Thoracic aorta (tissue), 2 donors: ENCODE results near the gene VPS11. TPM values are rescaled to one million over a fixed set of nuclear protein-coding genes. Genes with fewer than 3 reads are reported as not detected.
A peak's percentile ranks its signal among the peaks of the same experiment; 100 is the strongest.

Source experiments
- ATAC-seq: fragments of 150-250 bp; one replicate; pipeline ENCODE4 v1.8.0; 2017; ENCODE audit warnings: low read depth; ENCODE audit not compliant: insufficient number of reproducible peaks, low FRiP score
- DNase-seq: peaks from one replicate; pipeline ENCODE4 v3.0.0-alpha.2; 2020; ENCODE audit warnings: low spot score
- H3K27ac ChIP-seq, 2 donors: fragments of 200-600 bp; sonication (generic); 1 replicate in 1 of 2; 2 replicates in 1 of 2; pipeline ENCODE4 v1.5.1; 2016; ENCODE audit warnings: mild to moderate bottlenecking in 2 of 2, moderate library complexity in 2 of 2
- H3K27me3 ChIP-seq: fragments of 200-600 bp; sonication (generic); replicated peaks from 2 replicates; pipeline ENCODE4 v1.6.0; 2016; ENCODE audit warnings: mild to moderate bottlenecking; ENCODE audit not compliant: insufficient read depth
- H3K36me3 ChIP-seq: fragments of 200-600 bp; sonication (generic); one replicate; pipeline ENCODE4 v1.5.1; 2016
- H3K4me1 ChIP-seq, 2 donors: fragments of 200-600 bp; sonication (generic); 1 replicate in 1 of 2; 2 replicates in 1 of 2; pipeline versions ENCODE4 v1.5.1 to v1.6.0; 2016; ENCODE audit warnings: low read depth in 2 of 2, mild to moderate bottlenecking in 1 of 2; ENCODE audit not compliant: control insufficient read depth in 1 of 2
- H3K4me3 ChIP-seq: fragments of 200-600 bp; sonication (generic); 2 replicates; pipeline ENCODE4 v1.5.1; 2016; ENCODE audit warnings: mild to moderate bottlenecking
- H3K9me3 ChIP-seq: fragments of 200-600 bp; sonication (generic); 2 replicates; pipeline ENCODE4 v1.5.1; 2016
- CTCF ChIP-seq: fragments of 200-600 bp; sonication (generic); IDR thresholded peaks from one replicate; pipeline ENCODE4 v1.5.1; 2019; ENCODE audit warnings: antibody characterized with exemption
- total RNA-seq, 2 donors: library from RNA; depleted of rRNA; stranded (reverse); fragments of >200 nt; gene quantifications; one replicate each; pipeline versions ENCODE4 v1.1.0 to v1.2.3, GENCODE V29; 2016

Gene VPS11
- total RNA-seq, 2 donors from 2014 or later, result 32.0 to 35.3 TPM

GRCh38 chr11:119062779-119063178 is 4.8 kb upstream of the VPS11 start:
- Histone ChIP-seq H3K27me3 (no peaks in the 10 kb centered on the region), H3K4me1 (peaks cover 15 to 36% of the 10 kb centered on the region in 2 donors), H3K4me3 (no peak overlapping the region), H3K36me3 (no peaks in the 10 kb centered on the region), H3K9me3 (no peaks in the 10 kb centered on the region), H3K27ac (peak overlapping the region in 1 of 2 donors; percentile 61)
- TF ChIP-seq CTCF, result no peak
- ATAC-seq (no peak), DNase-seq (no peak)

GRCh38 chr11:119065369-119065768 is 2.2 kb upstream of the VPS11 start:
- H3K36me3 ChIP-seq, result peaks cover 4% of the 10 kb centered on the region
- ATAC-seq (no peak), DNase-seq (no peak)
- no peak overlapping the region for H3K4me3 ChIP-seq
- H3K9me3 ChIP-seq, result no peaks in the 10 kb centered on the region
- no peak overlapping the region for H3K27ac ChIP-seq
- no peak for TF ChIP-seq CTCF
- H3K27me3 ChIP-seq, result no peaks in the 10 kb centered on the region
- peaks cover 18 to 42% of the 10 kb centered on the region in 2 donors for H3K4me1 ChIP-seq

- peaks cover 70% of the 10 kb centered on the region for H3K36me3 ChIP-seq
- no peak for DNase-seq
- TF ChIP-seq CTCF, result no peak
Observed at GRCh38 chr11:119077839-119078238, 10.2 kb downstream of the VPS11 start.

GRCh38 chr11:119078675-119079420 is 11.2 kb downstream of the VPS11 start:
- H3K27me3 ChIP-seq, result no peaks in the 10 kb centered on the region
- peaks cover 61% of the 10 kb centered on the region for H3K36me3 ChIP-seq
- H3K9me3 ChIP-seq, result no peaks in the 10 kb centered on the region
- ATAC-seq (no peak), DNase-seq (no peak)
- H3K27ac ChIP-seq, result no peak overlapping the region
- no peaks in the 10 kb centered on the region for H3K4me1 ChIP-seq
- no peak overlapping the region for H3K4me3 ChIP-seq
- TF ChIP-seq CTCF, result no peak

More at GRCh38 chr11:119077839-119078238, 10.2 kb downstream of the VPS11 start:
- no peak for ATAC-seq
- Histone ChIP-seq H3K27me3 (no peaks in the 10 kb centered on the region), H3K4me1 (no peaks in the 10 kb centered on the region), H3K9me3 (no peaks in the 10 kb centered on the region), H3K27ac (no peak overlapping the region), H3K4me3 (no peak overlapping the region)

GRCh38 chr11:119081682-119082260 is 14.2 kb downstream of the VPS11 start:
- no peaks in the 10 kb centered on the region for H3K27me3 ChIP-seq
- H3K36me3 ChIP-seq, result peaks cover 47% of the 10 kb centered on the region
- no peak overlapping the region for H3K27ac ChIP-seq
- TF ChIP-seq CTCF, result no peak
- no peaks in the 10 kb centered on the region for H3K9me3 ChIP-seq
- H3K4me1 ChIP-seq, result peaks cover 5 to 15% of the 10 kb centered on the region in 2 donors
- DNase-seq, result no peak
- ATAC-seq, result no peak
- no peak overlapping the region for H3K4me3 ChIP-seq
